Kidney tubule cell (primary cell): ENCODE results near the gene CDK6.

ENCODE experiments used
- DNase-seq: peaks from one replicate; pipeline ENCODE4 v3.0.0-alpha.2; 2018; ENCODE audit warnings: low spot score

Gene CDK6

DNA sequence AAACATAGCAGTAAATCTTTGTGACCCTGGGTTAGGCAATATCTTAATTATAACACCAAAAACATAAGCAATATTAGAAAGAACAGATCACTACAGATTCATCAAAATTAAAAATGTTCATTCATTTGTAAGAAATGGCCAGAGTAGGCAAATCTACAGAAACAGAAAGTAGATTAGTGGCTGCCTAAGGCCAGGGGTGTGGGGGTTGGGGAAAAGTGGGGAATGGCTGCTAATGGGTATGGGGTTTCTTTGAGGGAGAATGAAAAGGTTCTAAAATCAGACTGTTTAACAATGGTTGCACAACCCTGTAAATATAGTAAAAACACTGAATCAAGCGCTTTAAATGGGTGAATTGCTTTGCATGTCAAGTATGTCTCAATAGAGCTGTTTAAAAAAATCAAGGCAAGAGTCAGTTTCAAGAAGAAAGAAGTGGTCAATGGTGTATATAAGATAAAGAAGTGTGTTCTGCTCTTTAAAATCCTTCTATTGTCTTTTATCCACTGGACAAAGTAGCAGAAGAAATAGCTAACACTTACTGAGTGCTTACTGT lies 42.6 kb downstream of the CDK6 start:
- DNase-seq, result no peak

DNA sequence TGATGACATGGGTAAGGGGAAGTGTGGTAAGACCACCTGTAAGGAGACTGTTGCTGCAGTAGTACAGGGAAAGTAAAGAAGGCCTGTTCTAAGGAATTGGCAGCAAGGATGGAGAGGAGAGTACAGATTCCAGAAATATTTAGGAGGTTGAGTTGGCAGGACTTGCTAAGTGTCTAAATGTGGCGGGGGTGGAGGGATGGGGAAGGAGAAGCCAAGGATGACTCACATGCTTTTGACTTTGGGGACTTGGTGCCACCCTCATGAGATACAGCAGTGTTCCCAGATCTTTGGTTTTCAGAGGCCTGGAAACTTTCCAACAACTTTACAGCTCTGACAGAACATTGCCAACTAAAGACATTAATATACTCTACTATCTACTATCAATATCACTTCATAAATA lies 45.4 kb downstream of the CDK6 start:
- DNase-seq, result peak; percentile 57

DNA sequence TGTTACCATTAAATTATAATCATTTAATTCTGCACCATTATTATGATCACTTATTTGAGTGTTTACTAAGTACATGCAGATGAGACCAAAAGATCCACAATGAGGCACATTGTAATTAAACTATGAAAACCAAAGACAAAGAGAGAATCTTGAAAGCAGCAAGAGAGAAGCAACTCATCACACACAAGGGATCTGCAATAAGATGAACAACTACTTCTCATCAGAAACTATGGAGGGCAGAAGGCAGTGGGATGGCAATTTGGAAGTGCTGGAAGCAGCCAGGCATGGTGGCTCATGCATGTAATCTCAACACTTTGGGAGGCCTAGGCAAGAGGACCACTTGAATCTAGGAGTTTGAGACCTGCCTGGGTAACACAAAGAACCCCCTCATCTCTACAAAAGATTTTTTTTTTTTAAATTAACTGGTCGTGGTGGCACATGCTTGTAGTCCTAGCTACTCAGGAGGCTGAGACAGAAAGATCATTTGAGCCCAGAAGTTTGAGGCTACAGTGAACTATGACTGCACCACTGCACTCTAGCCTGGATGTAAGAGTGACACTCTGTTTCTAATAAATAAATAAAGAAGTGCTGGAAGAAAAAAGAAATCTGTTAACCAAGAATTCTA lies 47.7 kb downstream of the CDK6 start:
- DNase-seq, result no peak

DNA sequence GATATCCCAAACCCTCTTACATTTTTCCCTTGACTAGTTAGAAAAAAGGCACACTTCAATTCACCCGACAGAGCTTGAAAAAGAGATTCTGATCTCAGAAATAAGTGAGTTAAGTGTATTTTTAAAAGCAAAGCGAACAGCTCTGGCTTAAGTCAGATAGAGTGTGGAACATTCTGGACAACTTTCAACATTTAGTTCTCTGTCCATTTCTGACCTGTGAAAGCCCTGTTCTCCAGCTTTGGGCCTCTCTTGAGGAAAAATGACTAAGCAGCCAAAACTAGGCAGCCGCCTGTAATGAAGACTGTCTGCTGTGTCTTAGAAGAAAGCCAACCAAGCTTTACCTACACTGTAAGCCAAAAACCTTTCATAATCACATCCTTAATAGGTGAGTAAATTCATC lies 50.5 kb downstream of the CDK6 start:
- peak; percentile 47 for DNase-seq

DNA sequence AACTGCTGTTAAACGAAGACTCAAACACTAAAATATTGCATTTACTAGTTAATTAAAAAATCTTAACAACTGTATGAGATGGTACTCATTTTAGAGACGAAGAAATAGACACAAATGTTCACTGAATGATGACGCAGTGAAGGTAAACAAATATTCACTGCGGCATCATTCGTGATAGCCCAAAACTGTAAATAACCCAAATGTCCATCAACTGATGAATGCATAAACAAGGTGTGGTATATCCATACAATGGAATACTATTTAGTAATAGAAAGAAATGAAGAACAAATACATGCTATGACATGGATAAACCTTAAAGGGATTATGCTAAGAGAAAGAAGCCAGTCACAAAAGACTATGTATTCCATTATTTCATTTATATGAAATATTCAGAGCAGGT lies 51.4 kb downstream of the CDK6 start:
- no peak for DNase-seq

DNA sequence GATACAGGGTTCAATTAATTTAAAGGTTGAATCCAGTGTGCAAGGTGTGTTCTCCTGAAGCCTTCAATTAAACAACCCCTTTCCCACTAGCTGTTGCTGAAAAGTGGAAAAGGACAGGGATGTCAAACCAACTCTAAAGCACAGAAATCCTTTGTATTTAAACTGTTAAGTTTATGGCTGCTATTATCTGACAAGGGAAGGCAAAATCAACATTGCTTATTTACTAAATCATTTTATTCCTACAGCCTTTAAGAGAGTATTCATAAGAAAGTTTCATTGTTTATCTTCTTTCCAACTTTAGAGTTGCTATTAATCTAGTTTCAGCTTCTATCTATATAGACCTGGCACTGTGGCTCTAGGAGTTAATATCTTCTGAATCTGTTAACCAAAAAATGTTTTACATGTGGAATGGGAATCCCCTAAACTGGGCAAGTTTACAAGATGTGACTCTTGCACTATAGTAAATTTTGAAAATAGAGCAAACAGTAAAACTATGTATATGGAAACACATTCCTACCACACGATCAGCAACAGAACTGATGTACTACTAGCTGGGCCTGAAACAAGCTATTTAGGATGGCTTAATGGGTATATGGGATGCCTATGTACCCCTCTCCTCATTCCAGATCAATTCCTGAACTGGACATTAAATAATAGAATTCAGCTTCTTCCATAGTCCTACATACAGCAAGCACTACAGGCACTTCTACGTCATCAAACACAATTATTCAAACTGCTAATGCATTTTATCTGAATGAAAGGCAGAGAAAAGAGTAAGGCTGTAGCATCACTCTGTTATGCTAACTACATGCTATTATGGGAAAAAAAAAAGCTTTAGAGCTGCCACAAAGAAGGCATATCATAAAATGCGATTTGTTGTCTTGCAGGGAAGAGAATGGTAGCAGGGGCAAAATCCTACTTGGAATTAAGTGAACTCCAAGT lies 52.8 kb downstream of the CDK6 start:
- DNase-seq, result no peak

DNA sequence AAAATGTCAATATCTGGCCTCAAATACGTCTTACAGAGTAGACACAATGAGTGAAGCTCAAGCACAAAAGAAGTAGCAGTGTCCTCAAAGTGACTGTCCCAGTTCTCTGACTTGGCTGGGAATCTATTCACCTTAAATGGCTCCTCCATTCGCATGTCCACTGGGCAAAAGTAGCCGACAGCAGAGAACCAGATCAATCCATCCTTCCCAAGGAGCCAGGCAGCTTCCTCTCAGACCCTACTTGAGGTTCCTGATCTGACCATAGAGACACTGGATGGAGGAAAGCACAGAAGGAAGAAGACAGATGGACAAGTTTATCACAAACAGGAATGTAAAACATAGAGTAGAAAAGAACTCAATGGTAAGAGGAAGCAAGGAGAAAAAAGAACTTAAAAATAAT lies 53.5 kb downstream of the CDK6 start:
- no peak for DNase-seq

DNA sequence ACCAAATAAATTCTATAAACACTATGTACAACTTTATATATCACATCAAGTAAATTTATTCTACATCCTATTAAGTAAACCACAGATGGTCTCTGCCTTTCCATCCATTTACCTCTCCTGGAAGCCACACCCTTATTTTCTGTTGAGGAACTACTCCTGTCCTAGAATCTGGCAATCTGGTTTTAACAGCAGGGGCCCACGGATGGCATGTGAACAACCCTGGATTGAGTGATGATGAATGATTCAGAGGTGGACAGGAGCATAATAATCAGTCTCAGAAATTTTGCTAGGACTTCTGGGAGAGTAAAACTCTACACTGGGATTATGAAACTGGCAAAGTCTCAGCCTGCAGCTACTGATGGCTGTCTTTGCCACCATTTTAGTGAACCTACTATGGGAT lies 54.1 kb downstream of the CDK6 start:
- DNase-seq, result no peak

DNA sequence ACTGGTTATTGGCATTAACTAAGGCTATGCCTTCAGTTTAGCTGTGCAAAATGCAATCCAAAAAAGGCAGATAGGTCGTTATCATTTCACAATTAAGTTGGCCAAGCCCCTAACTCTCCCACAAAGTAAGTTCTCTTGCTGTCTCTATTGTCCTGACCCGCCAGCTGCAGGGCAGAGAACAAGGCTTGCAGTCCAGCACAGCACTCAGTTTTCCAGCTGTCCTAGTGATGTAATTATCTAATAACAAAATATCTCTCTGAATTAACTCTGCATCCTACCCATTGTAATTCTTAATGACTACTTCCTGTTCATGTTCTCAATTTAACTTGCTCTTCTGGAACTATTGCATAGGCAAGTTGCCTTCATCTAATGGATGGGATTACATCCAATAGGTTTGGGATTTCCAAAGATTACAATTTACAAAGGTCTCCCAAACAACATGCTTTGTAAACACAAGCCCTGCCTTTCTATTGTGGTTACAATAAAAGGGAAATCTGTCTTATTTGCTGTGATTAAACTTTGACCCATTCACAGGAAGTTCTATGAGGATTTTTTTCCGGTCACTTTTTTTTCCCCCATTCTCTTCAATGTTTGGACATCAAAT lies 55.2 kb downstream of the CDK6 start:
- DNase-seq, result no peak

DNA sequence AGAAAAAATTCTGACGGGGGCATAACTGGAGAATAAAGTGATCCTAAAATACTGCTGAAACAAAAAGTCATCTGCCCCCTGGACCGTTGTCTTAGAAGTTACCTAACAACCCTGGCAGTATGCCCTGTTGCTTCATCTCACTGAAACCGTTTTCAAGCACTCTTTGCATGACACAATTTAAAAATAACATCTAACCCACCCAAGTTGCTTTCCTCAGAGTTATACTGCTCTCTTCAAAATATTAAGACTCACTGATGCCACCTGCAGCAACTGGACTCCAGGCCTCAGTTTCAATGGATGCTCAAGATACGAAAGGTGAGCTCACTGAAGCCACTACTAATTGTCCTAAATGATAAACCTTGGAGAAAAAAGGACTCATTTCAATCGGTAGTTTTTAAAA lies 57.4 kb downstream of the CDK6 start:
- DNase-seq, result peak; percentile 51

DNA sequence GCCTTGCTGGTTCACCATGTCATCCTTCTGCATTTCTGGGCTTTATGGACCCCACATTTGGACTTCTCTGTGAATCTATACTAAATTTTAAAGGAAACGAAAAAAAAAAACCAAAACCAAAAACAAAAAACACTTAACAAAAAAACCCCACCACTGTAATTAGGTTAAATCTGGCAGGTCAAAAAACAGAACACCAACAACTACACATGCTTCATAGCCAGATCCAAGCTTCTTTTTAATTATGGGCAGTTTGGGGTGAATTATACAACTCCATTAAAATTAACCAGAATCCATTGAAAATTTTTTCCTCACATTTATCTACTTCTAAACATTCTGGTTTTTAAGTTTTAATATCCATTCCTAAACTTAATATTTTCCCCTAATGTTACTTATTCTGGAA lies 58.4 kb downstream of the CDK6 start:
- no peak for DNase-seq

DNA sequence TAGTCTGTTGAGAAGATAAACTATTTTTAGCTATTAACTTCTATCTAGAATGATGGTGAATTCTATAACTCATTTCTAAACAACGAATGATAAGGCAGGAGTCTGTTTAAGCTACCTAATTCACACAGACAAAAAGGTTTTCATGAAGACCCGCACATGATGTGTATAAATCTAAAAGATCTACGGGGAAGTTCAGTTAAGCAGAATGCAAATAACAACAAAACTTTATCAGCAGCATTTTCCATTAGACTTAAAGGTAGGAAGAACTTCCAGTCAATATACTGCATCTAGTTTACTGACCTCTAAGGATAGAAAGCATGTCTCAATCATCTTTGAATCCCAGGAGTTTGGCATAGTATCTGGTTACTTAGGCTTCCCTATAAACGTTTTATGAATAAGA lies 62.6 kb downstream of the CDK6 start:
- DNase-seq, result no peak

DNA sequence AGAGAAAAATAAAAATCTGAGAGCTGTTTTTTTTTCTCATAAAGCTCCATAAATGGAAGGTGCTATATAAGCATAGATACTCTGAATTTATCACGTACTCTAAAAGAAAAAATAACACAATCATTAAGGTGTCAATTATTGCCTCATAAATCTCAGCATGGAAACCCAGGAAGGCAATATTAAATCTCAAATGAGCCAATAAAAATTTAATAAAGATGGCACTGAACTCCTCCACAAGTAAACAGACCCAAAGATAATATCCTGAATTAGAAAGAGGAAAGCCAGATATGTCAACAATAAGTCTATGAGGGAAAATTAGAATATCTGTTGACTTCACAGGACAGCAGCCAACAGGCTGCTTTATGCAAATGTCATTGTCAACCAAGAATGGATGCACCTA lies 66.5 kb downstream of the CDK6 start:
- no peak for DNase-seq

DNA sequence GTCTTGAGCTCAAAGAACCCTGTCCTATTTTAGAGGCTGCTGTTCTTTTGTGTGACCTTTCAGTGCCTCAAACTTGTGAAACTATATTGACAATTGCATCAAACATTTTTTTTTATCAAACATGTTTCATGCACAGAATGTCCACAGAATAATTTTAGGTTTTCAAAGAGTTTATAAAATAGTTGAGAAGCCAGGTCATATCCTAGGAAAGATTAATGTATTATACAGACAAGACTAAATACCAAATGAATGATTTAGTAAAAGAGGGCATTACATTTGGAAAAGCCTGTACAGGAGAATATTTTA lies 67.0 kb downstream of the CDK6 start:
- DNase-seq, result no peak

DNA sequence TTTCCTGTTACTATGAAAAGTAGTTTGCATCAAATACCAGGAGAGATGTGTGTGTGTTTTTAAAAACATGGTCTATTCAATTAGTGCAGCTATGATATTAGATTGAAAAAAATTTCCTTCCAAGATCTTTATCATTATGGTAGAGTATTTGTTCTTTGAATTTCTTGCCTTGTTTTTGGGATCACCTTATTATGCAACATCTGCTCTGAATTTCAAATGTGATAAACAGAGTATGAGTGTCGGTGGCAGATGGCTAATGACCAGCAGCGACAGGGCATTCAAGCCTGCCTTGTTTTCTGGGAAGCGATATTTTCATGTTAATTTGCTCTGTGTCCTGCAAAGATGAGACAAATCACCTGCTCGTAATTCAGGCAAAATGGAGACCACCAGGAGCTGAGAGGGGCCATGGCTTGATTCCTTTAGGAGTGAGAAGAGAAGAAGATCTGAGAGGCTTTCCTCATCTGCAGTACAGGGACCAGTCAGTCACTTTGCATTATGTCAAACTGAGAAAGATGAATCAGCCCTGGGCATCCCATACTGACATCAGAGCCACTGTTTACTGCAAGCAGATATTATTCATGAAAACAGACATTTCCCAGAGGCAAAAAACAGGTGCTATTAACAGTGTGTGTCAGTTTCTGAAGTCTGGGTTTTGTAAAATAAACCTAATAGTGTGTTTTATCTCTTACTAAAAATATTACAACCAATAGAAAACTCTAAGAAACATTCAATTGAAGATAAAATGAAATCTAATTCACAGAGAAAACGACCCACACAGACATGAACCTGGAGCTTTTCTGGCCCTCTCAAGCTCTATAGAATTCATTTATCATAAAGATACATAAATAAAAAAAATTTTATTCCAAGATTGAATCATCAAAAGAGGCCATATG lies 67.6 kb downstream of the CDK6 start:
- DNase-seq, result peak; percentile 49

DNA sequence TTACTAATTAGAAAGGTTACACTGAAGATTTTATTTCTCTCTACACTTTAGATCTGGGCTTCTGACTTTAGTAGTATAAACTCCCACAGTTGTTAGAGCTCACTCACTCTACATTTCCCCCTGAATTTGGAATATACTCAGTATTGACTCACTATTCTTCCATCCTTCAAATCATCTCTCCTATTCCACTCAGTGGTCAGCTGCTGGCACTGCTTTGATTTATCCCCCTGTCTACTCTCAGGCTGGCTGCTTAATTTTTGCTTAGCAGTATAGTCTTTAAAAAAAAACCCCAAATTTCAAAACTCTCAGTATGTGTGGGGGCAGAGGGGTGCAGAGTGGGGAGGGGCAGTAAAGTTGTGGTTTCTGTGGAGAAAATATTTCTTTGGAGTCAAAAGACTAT lies 68.9 kb downstream of the CDK6 start:
- peak; percentile 45 for DNase-seq

DNA sequence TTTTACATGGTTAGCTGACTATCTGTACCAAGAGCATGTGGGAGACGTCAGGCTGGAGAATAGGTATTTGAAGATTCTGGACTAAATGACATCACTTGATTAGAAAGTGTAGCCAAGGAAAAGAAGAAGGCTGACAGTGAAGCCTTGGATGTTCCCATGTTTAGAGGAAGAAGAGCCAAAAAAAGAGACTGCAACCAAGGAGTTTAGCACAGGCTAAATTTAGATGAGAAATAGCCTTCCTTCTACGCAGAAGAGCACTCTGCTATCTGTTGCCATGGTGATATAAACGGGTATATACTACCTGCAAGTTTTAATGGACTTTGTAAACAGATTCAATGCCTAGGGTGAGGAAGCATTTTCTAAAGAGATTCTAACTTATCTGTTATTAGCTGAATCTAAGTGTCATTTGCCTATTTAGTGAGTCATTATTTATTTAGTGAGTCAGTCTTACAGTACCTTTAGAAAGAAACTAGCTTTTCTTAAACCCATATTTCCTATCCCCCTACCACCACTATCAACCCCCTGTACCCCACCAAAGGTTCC lies 69.8 kb downstream of the CDK6 start:
- DNase-seq, result peak; percentile 74

DNA sequence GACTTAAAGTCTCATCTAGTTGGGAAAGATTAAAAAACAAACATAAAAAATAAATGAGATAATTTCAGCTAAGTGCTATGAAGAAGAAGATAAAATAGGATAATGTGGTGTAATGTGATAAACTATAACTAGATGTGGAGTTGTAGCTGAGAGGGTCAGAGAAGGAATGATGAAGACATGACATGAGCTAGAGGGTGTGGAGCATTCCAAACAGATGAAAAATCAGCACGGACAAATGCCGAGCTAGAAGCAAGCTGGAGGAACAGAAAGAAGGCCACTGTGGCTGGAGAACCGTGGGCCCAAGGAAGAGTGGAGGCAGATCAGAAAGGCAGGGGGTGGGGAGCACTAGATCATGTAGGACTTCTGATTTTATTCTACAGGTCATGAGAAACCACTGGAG lies 70.6 kb downstream of the CDK6 start:
- peak; percentile 88 for DNase-seq

DNA sequence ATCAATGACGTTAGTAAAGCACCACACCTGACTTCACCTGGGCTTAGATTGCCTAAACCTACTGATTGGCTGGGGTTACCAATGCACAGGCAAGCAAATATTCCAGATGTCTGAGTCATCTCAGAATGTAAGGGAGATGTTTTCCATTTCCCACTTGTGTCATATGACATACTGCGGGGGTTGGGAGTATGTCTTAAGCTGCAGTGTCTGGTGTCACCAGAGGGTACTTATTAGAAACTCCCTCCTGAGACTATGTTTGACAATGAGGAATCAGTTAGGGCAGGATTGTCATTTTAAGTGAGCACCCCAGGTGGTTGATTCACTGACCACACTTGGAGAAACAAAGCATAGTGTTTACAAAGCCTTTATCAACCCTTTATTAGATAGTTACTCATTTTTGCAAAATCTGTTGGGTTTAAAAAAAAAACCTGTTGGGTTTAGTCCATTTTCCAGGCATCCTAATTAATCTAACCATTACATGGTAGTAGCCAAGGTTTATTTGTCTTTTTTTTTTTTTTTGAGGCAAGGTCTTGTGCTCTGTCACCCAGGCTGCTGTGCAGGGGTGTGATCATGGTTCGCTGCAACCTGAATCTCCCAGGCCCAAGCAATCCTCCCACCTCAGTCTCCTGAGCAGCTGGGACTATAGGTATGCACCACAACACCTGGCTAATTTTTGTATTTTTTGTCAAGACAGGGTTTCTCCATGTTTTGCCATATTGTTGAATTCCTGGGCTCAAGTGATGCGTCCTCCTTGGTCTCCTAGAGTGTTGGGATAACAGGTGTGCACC lies 72.5 kb downstream of the CDK6 start:
- peak; percentile 97 for DNase-seq

DNA sequence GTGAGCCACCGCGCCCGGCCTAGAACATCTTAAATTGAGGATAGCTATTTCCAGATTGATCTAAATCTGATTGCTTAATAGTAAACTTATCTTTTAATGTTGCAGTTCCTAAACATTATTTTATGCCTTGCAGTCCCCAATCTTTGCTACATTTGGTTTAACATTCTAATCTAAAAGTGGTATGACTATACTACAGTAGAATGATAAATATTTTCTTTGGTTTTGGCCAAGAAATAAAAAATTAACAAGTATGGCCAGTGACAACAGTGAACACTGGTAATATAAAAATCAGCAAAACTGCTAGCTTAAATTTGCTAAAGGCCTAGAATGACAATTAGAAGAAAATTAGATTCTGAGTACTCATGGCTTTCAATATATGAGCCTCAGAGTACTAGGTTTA lies 73.5 kb downstream of the CDK6 start:
- peak; percentile 36 for DNase-seq
